Heart left ventricle (tissue), 16 donors: Measurements from ENCODE around the gene HDAC5. TPM values are rescaled to one million over a fixed set of nuclear protein-coding genes. Genes with fewer than 3 reads are reported as not detected.

Source experiments
- ATAC-seq, 4 donors: fragments of 200-7000 bp; cut with Tn5 transposase; one replicate each; pipeline ENCODE4 v1.9.1; 2020 to 2022; ENCODE audit warnings: moderate library complexity in 4 of 4, mild to moderate bottlenecking in 3 of 4, moderate number of reproducible peaks in 1 of 4
- DNase-seq, 5 donors: peaks; one replicate each; pipeline ENCODE4 v3.0.0-alpha.2; 2020
- H3K27ac ChIP-seq, 12 donors: fragments of 200-600 bp; sonication (generic) in 4 of 12; one replicate each; pipeline versions ENCODE4 v1.5.0 to v1.8.0; 2016 to 2022; ENCODE audit warnings: mild to moderate bottlenecking in 2 of 12
- H3K27me3 ChIP-seq, 9 donors: fragments of 200-600 bp; sonication (generic) in 2 of 9; one replicate each; pipeline versions ENCODE4 v1.5.1 to v1.8.0; 2016 to 2022; ENCODE audit warnings: mild to moderate bottlenecking in 3 of 9
- H3K36me3 ChIP-seq, 9 donors: fragments of 200-600 bp; sonication (generic) in 2 of 9; one replicate each; pipeline versions ENCODE4 v1.5.0 to v1.8.0; 2018 to 2022; ENCODE audit warnings: mild to moderate bottlenecking in 2 of 9
- H3K4me1 ChIP-seq, 12 donors: fragments of 200-600 bp; sonication (generic) in 4 of 12; one replicate each; pipeline versions ENCODE4 v1.5.0 to v1.8.0; 2016 to 2022; ENCODE audit warnings: mild to moderate bottlenecking in 3 of 12
- H3K4me3 ChIP-seq, 12 donors: fragments of 200-600 bp; sonication (generic) in 4 of 12; one replicate each; pipeline versions ENCODE4 v1.5.0 to v1.8.0; 2017 to 2022; ENCODE audit warnings: mild to moderate bottlenecking in 9 of 12, moderate library complexity in 4 of 12
- H3K9me3 ChIP-seq, 12 donors: fragments of 200-600 bp; sonication (generic) in 4 of 12; one replicate each; pipeline versions ENCODE4 v1.5.0 to v1.8.0; 2016 to 2022; ENCODE audit warnings: mild to moderate bottlenecking in 1 of 12
- POLR2A ChIP-seq, 2 donors: fragments of 450-650 bp; IDR thresholded peaks; one replicate each; pipeline ENCODE4 v1.6.1; 2017; ENCODE audit warnings: antibody characterized with exemption in 2 of 2, mild to moderate bottlenecking in 2 of 2, moderate library complexity in 2 of 2
- WGBS, 4 donors: extraction: QIAGEN DNeasy Blood & Tissue Kit in 2 of 4; methylation state at CpG; one replicate each; pipeline versions ENCODE4 v1.1.5 to v1.1.7; 2013 to 2018; 5-methylcytosine and 5-hydroxymethylcytosine counted together
- intact Hi-C, 10 donors: fragments of 100-400 bp; cut with DNase I; formaldehyde crosslinking; loops; one replicate each; pipeline versions ENCODE4 v1.11.1 to v1.14.2; 2022
- polyA plus RNA-seq, 2 donors: library from polyadenylated mRNA; stranded (reverse); fragments of 200-250 nt; gene quantifications; one replicate each; pipeline ENCODE4 v1.2.3, GENCODE V29; 2013
- total RNA-seq, 9 donors: library from RNA; depleted of rRNA in 2 of 9; stranded (reverse); fragments of >200 nt in 2 of 9; fragmentation: NEBNext Ultra II Directional in 3 of 9; extraction: Animal tissue kit (Norgen Biotek cat#: 25700) in 3 of 9; gene quantifications; one replicate each; pipeline versions ENCODE4 v1.1.0 to v1.2.4, GENCODE V29; 2016 to 2023
- TF ChIP-seq, protein P1 (sequence below), 12 donors: fragments of 200-600 bp; sonication (generic) in 4 of 12; IDR thresholded peaks; one replicate each; pipeline versions ENCODE4 v1.5.0 to v1.8.0; 2018 to 2022; ENCODE audit warnings: antibody characterized with exemption in 12 of 12, mild to moderate bottlenecking in 5 of 12
- donor health status: ischemic (EF 13 %, LVEDD 7.1; RV severe dilation, severe dysfunction).
- donor health status: healthy with polysubstance abuse.
- donor health status: DM: no; HTN: yes; CAD: no.
- donor health status: DM: no; HTN: no; CAD: no.
- donor health status: ischemic (EF 25% LVEDD 6.9; RV normal size, moderate dysfunction).
- donor health status: ischemic (EF 25% LVEDD 5.7; RV mildly dilated, moderate dysfunction).
- donor health status: healthy.
- donor health status: DM: yes; HTN: yes; CAD: no.
- donor health status: ischemic (EF 35%, LVEDD 5.7; RV mildly dilated, moderate dysfunction).
- donor health status: nonischemic (EF 11% LVEDD 7.7; RV severe dilation, severe dysfunction).
- donor health status: DM: yes; HTN: yes; CAD: no.
- donor health status: PGD.
- donor health status: ischemic (EF 29% LVEDD 5.4; RV normal size, mild dysfunction).
- donor health status: nonischemic (EF 23%, LVEDD 6.1; RV moderate dilation, normal function).

The HDAC5 gene
- total and polyA plus RNA-seq, 11 donors, result 54.6 to 283 (median 70.1) TPM

DNA sequence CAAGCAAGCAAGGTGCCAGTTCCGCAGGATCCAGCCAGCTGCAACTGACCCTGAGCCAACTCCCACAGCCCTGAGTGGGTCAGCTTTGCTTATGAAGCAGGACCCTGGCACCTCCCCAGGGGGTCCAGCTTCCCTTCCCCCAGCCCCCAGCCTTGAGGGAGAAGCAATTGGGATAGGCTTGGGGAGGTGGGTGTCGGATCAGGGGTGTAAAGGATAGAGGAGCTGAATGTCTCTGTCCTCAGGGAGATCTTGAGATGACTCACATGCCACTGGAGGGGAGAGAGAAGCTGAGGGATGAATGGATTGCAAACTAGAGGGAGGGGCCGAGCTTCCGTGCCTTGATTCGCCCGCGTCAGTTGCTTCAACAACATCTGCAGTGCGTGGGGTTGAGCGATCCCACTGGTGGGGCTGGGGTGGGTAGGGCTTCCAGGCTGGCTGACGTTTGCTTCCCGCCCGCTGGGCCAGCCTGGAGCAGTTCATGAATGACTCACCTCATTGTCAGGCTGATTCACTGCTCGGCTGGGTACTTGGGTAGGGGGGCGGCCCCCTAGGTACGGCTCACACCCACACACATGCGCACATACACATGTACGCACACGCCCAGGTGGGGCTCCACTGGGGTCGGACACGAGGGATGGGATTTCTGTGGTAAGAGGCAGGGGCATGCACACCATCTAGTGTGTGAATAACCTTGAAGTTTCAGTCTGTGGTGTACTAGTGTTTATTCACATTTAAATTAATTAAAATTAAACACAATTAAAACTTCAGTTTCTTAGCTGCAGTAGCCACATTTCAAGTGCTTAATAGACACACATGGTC is 14.7 kb upstream of the HDAC5 start:
- Histone ChIP-seq H3K27ac (peak overlapping the region in 1 of 12 donors; percentile 35), H3K4me3 (peak overlapping the region in 1 of 12 donors; percentile 0), H3K27me3 (no peaks in the 10 kb centered on the region), H3K36me3 (no peaks in the 10 kb centered on the region), H3K9me3 (no peaks in the 10 kb centered on the region), H3K4me1 (peaks cover 0 to 24% (median 10%) of the 10 kb centered on the region in 12 donors)
- no peak for TF ChIP-seq POLR2A (IDR thresholded peaks at IDR 0.05)
- TF ChIP-seq, protein P1, sequence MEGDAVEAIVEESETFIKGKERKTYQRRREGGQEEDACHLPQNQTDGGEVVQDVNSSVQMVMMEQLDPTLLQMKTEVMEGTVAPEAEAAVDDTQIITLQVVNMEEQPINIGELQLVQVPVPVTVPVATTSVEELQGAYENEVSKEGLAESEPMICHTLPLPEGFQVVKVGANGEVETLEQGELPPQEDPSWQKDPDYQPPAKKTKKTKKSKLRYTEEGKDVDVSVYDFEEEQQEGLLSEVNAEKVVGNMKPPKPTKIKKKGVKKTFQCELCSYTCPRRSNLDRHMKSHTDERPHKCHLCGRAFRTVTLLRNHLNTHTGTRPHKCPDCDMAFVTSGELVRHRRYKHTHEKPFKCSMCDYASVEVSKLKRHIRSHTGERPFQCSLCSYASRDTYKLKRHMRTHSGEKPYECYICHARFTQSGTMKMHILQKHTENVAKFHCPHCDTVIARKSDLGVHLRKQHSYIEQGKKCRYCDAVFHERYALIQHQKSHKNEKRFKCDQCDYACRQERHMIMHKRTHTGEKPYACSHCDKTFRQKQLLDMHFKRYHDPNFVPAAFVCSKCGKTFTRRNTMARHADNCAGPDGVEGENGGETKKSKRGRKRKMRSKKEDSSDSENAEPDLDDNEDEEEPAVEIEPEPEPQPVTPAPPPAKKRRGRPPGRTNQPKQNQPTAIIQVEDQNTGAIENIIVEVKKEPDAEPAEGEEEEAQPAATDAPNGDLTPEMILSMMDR (IDR thresholded peaks at IDR 0.05), result no peak
- intact Hi-C loops, result no loop called here
- peak; percentile 32 to 92 (median 90) for ATAC-seq
- 10 to 28% (median 17%) methylated on average over 11 to 20 of the region's 20 CpGs for WGBS, 4 donors
- DNase-seq, result peak; percentile 65 to 90 (median 80)

DNA sequence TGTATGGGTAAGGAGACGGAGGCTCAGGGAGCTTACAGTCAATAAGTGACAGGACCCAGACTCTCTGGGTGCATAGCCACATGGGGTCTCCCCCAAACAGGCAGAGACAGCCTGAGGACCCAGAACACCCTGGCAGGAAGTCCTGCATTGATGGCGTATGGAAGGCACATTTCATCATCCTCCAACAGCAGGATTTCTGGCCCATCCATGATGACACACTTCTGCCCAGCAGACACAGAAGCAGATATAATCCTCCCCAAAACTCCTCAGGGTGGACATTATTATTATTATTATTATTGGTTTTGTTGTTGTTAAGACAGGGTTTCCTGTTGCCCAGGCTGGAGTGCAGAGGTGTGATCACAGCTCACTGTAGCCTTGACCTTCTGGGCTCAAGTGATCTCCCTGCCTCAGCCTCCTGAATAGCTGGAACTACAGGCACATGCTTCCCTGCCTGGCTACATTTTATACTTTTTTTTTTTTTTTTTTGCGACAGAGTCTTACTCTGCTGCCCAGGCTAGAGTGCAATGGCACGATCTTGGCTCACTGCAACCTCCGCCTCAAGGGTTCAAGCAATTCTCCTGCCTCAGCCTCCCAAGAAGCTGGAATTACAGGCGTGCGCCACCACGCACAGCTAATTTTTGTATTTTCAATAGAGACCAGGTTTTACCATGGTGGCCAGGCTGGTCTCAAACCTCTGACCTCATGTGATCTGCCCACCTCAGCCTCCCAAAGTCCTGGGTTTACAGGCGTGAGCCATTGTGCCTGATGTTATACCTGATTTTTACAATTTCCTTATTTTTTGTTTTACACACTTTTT is 11.5 kb upstream of the HDAC5 start:
- no peak for ATAC-seq
- DNase-seq, result no peak
- H3K27me3 ChIP-seq, result no peaks in the 10 kb centered on the region
- peaks cover 0 to 12% (median 2%) of the 10 kb centered on the region in 12 donors for H3K4me1 ChIP-seq
- H3K36me3 ChIP-seq, result no peaks in the 10 kb centered on the region
- TF ChIP-seq POLR2A (IDR thresholded peaks at IDR 0.05), result no peak
- TF ChIP-seq, protein P1 (IDR thresholded peaks at IDR 0.05), result no peak
- no peak overlapping the region for H3K4me3 ChIP-seq
- intact Hi-C loops, result no loop called here
- WGBS, 4 donors, result 92 to 96% (median 94%) methylated on average over 9 of the region's 9 CpGs
- no peaks in the 10 kb centered on the region for H3K9me3 ChIP-seq
- no peak overlapping the region for H3K27ac ChIP-seq

GRCh38 chr17:44133918-44134476 is 10.6 kb upstream of the HDAC5 start:
- ATAC-seq (no peak), DNase-seq (no peak)
- Histone ChIP-seq H3K27me3 (no peaks in the 10 kb centered on the region), H3K4me3 (no peak overlapping the region), H3K4me1 (peaks cover 0 to 12% (median 2%) of the 10 kb centered on the region in 12 donors), H3K9me3 (no peaks in the 10 kb centered on the region), H3K36me3 (no peaks in the 10 kb centered on the region), H3K27ac (no peak overlapping the region)
- TF ChIP-seq POLR2A (IDR thresholded peaks at IDR 0.05), result no peak
- TF ChIP-seq, protein P1 (IDR thresholded peaks at IDR 0.05), result no peak
- intact Hi-C loops, result no loop called here
- WGBS, 4 donors, result 64 to 86% (median 80%) methylated on average over 4 of the region's 4 CpGs
